HG02678 (cell line): Measurements from ENCODE around the gene TAMM41.
"Not testable (repeated sequence)": the region's sequence is repeated elsewhere in the genome, so short reads cannot be mapped to it uniquely, and the experiment has no call there.

Experiments used
- ATAC-seq: cut with Tn5 transposase; IDR thresholded peaks from one replicate; pipeline ENCODE4 v1.9.1; 2021; ENCODE audit warnings: mild to moderate bottlenecking, moderate library complexity; ENCODE audit not compliant: unreplicated experiment

Gene TAMM41

DNA sequence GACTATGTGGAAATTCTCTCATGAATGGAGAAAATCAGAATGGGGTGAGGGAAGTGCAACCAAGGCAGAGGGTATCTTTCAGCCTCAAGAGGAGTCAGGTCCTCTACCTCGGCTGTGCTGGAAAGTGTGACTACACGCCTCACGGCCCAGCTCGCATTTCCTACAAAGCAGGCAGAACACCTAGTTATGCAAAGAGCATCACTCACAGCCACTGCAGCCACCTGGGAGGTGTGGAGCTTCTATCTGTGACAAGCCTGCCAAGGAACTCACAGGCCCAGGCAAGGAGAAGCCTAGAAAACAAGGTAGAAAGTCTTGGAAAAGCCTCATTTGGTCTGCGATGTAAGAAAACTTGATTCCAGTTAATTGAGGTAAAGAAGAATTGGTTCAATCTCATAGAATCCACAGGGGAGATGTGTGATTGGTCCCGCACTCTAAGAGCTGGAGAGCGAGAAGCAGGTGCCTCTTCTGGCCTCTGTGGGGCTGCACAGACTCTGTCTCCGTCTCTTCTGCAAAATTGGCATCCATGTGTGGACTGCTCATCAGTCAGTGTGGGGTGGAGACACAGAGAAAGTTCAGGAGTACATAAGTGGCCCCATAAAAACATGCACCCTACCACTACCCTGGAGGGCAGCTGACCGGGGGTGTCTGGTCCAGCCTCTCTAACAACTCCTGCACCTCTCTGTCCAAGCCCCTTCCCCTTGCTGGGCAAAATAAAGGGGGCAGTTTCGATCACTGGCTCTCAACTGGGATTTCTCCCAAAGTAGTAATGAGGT, 76.8 kb downstream of the TAMM41 start:
- peak; percentile 14 for ATAC-seq

- no peak for ATAC-seq
Measured at GRCh38 chr3:11768604-11769003, 78.1 kb downstream of the TAMM41 start.

DNA sequence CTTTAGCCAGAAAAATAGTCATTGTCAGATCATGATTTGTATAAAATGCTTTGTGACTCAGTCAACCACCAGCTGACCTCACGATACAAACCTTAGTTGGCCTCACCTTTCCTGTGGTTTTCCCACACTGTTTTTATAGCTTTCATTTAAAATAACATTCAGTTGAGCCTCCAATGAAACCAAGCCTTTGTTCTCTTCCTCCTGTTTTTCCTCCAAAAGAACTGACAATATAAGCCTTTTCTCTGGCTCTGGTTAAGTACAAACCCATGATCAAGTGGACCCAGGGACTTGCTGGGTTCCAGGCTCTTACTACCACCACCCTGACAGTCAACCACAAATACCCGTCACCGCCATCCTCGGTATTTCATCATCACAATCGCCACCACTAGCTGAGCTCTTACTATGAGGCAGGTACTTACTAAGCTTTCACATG, 81.7 kb downstream of the TAMM41 start:
- no peak for ATAC-seq

- ATAC-seq, result no peak
Measured at GRCh38 chr3:11759996-11760395, 86.7 kb downstream of the TAMM41 start.

GRCh38 chr3:11757929-11758328, 88.8 kb downstream of the TAMM41 start:
- ATAC-seq, result no peak

DNA sequence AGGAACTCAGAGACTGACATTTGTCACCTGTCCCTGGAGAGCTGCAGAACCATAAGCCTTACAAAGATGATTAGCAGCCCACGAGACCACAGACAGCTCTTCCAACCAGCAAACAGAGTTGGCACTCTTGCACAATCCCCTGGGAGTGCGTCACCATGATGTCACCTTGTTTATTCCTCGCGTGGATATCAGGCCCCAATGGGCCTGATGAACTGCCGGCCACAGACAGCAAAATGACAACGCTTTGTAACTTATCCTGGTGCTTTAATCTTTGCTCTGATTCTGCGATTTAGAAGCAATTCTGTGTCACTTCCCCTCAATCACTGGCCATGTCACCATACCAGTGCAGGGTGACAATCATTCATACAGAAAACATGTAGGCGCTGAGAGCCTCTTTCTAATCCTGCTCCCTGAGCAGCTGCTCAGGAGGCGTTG, 89.2 kb downstream of the TAMM41 start:
- ATAC-seq, result no peak

- no peak for ATAC-seq
Measured at GRCh38 chr3:11755276-11755675, 91.4 kb downstream of the TAMM41 start.

GRCh38 chr3:11752254-11752653, 94.4 kb downstream of the TAMM41 start:
- ATAC-seq, result not testable (repeated sequence)

GRCh38 chr3:11748306-11748705, 98.4 kb downstream of the TAMM41 start:
- ATAC-seq, result not testable (repeated sequence)
